8988T (cell line): ENCODE data around the gene GABRA4.

Experiments used
- DNase-seq: peaks from one replicate; pipeline ENCODE4 v3.0.0; 2011

The GABRA4 gene

DNA sequence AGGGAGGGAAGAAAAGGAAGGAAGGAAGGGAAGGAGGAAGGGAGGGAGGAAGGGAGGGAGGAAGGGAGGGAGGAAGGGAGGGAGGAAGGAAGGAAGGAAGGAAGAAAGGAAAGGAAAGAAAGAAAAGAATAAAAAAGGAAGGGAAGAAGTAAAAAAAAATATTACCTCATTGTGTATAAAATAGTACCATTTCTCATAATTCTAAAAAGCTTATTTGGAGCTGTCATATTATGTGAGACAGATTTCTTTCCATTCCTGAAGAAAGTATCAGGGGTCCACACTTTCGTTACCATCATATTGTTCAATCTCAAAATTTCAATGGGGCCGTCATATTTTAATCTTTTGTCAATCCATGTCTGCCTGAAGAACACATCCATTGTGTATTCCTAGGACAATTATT lies 16.1 kb downstream of the GABRA4 start:
- no peak for DNase-seq

DNA sequence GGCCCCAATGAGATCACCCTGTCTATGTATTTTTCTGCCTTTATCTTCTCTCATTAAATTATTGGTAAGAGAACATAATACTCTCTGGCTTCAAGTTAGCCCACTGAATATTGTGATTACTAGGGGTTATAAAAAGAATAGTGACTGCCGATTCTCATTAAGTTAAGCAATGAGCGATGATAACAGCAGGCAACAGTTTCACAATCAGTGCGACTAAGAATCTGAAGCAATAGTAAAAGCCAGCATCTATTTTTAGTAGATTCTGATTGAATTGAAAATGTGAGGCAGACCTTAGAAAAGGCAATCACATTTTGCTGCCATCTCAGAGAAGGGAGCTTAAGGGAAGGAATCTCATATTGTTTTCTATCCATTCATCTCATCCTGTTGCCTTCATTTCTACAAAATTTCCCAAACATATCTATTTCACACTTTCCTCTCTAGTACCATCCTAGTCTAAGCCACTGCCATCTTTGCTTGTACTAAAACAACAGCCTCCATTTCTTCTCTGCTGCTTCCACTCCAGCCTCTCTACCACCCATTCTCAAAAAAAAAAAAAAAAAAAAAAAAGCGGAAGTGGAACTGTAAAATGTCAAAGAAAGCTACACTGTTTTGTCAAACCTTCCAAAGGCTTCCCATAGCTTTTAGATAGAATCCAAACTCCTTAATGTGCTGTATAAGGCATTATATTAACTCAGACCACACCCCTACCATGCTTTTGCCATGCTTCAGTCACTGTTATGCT lies 17.4 kb downstream of the GABRA4 start:
- no peak for DNase-seq

DNA sequence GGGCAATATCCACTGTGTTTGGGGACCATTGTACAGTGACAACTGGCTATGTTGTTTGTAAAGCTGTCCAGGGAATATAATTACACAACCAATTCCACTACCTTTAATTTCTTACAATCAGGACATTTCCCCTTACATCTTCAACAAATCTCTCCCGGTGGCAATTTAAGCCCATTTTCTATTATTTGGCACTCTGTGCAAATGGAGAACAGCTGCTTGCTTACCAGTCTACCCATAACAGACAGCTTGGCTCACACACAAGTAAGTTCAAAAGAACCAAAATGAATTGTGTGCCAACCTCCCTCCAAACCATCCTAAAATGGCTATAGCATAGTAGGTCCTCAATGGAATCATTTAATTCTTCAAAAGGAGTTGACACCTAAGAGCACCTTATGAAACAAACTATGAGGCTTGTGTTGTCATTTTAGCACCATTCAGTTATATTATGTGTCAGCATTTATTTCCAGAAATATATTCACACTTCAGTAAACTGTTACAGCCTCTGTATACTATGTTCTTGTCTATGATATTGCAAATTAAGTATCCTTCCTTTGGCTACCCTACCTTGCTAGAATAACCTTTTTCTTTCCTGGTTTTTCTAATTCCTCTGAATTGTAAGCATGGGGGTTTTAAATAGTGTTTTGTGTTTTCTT lies 18.4 kb downstream of the GABRA4 start:
- DNase-seq = no peak

DNA sequence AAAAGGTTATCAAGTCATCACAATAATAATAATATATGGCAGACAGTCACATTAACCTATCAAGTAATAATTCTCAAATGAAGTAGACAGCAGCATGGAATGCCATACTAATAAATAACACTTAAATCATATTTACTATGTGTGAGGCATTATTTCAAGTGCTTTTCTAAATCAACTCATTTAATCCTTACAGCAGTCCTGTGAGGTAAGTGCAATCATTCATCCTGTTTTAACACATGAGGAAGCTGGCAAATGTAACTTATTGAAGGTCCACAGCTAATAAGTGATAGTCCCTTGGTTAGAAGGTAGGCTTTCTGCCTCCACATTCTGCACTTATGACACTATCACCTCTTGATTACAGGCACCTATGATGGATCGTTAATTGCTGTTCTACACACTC lies 24.5 kb downstream of the GABRA4 start:
- DNase-seq = no peak

DNA sequence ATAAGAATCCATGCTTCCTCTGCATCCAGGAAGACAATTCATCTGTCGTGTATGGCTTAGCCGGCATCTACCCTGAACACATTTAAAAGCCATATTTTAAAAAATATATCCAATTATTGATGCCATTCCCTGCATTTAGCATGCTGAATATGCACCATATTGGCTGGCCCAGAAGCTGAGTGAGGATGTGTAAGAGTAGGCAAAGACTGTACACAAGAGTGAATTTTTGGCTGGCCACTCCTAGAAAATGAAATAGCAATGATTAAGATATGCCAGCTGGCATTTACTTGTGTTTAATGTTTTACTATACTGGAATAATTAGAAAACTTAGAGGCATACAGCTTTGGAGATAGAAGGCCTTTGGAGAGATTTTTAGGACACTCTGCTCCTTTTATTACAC lies 25.8 kb downstream of the GABRA4 start:
- DNase-seq = no peak

DNA sequence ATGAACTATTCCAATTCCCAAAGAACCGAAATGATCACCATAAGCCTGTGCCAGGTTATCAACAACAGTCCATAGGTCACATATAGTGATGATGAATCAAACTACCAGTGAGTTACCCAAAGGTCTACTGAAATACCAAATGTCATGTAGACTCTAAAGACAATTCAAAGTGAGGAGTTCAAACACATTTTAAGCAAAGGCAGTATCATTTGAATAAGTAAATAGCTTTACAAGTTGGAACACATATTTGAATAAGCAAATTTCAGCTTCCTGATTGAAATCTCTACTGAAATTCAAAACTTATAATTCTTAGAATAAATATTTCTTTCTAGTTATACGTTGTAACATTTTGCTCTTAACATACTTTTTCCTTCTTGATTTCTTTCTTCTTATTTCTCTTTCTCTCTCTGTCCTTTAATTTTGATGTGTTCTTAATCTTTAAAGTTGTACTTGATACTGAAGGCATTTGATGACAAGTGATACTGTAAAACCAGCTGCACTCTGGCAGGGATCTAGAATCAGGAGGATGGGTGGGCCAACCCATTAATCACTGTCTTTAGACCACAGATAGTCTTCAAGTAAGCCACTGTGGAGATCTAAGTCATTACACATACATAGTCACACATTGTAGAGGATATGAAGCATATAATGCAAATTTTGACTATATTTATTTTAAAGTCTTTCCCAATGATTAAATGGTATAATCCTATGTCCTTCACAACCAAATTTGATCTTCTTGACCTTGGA lies 34.5 kb downstream of the GABRA4 start:
- DNase-seq = no peak

DNA sequence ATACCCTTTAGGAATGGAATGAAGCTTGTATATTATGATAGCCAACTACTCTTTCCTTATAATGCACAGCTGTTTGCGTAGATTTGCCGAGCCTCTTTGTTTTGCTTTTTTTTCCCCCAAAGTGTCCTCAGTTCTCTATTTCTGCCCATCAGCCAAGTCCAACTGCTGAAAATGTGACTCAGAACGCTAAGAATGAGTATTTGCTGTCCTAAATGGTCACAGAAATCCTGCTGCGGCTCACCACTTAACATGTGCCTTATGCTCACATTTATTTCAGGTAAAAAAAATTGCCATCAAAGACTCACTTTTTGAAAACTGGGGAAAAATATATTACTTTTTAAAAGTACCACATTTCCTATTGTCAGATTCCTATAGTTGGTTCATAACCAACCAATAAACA lies 36.9 kb downstream of the GABRA4 start:
- no peak for DNase-seq

DNA sequence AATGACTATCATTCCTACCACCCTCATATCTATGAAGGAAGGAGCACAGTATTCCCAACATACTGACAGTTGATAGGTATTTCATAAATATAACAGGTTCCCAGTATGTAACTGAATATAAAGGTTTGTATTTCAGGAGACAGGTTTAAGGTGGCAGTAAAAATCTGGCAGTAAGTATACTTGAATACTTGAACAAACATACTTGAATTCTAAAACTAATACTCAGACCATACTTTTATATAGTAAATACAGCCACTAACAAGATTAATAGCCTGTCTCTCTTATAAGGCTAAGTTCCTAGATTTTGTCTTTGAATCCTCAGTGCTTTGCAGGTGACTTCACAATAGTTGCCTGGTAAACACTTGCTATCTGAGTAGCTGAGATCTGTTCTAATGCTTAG lies 37.8 kb downstream of the GABRA4 start:
- no peak for DNase-seq

DNA sequence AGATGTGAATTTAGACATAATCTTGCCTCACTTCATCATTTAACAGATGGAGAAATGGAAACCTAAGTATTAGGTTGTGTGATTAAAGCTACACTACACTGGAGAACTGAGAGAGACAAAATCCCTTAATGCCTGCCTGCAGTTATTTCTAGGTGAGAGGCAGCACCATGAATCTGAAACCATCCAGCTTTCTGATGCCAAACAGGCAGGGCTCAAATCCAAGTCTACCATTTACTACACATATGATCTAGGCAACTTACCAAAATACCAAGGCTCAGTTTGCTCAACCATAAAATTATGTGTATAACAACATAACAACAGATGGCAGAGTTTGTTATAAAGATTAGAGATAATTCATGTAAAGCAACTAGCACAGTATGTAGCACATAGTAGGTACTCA lies 38.7 kb downstream of the GABRA4 start:
- DNase-seq = no peak

DNA sequence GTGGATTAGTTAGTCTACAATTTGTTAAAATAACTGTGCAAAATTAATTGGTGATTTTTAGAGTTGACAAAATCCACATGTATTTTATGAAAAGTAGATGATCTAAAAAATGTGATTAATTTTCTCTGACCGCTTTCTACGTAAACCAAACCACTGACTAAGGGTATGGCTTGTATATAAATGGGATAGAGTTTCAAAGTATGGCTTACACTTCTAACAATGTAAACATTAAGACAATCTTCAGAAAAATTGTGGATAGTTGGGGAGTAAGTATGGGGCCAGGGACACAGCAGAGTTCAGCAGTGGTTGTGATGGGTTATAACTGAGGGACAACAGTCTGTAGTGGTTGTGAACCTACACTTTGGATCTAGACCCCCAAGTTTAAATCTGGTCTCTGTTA lies 39.8 kb downstream of the GABRA4 start:
- no peak for DNase-seq

DNA sequence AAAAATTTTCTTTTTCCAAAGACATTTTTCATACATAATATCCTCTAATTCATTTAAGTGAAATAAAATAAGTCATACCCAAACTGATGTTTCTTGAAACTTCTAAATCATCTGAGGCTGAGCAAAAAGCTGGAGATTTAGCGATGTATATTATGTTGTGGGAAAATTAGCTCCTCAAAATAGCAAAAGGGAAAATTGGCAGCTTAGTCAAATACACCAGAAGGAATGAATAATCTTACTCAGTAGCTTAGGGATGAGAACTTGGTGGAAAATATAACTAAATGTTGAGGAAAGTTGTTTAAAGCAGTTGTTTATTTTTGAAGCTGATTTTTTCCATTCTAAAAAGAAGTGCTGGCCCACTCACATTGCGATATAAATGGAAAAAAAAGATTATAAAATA lies 40.9 kb downstream of the GABRA4 start:
- DNase-seq = no peak

DNA sequence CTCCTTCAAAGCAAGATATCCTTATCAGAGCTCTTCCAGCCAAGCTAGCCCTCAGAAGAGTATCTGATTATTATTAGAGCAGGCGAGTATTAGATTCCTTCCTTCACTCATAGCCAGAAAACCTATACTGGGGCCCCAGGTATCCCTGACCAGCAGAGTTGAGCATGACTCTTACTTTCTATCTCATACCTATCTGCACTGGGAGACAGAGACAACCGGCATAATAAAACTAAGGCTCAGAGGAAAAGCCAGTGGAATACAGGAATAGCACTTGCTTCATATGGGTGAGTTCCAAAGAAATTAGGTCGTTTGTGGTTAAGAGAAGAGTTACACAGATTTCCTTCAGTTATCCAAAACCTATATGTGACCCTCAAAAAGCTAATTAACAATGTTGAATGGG lies 42.6 kb downstream of the GABRA4 start:
- DNase-seq = no peak

DNA sequence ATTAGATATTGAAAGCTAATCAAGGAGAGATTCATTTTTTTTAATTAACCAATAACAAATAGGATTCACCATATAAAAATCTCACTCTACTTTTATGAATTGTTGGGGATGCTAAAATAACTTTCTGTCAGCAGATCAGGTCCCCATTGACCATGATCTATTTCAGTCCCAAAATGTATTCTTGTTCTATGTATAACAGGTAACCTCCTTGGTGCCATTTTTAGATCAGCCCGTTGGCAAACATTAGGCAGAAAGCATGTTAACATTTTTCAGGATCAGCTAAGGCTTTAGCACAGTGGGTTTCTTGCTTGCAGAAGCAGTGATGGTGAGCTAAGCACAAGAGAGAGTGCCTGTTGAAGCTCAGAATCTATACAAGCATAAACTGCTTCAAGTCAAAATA lies 43.6 kb downstream of the GABRA4 start:
- no peak for DNase-seq

DNA sequence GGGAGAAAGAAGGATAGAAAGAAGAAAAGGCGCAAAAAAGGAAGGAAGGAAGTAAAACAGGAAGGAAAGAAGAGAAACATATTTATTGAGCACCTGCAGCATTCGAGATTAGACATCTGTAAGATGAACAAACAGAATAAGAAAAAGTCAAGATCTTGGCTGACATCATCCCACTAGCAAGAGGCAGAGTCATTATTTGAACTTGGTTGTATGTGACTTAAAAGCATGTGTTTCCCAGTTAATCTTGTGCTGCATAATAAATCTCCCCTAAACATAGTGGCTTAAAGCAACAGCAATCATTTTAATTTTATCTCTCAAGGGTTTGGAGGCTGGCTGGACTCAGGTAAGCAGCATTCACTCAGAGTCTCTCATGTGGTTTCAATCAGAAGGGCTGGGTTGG lies 45.8 kb downstream of the GABRA4 start:
- no peak for DNase-seq

DNA sequence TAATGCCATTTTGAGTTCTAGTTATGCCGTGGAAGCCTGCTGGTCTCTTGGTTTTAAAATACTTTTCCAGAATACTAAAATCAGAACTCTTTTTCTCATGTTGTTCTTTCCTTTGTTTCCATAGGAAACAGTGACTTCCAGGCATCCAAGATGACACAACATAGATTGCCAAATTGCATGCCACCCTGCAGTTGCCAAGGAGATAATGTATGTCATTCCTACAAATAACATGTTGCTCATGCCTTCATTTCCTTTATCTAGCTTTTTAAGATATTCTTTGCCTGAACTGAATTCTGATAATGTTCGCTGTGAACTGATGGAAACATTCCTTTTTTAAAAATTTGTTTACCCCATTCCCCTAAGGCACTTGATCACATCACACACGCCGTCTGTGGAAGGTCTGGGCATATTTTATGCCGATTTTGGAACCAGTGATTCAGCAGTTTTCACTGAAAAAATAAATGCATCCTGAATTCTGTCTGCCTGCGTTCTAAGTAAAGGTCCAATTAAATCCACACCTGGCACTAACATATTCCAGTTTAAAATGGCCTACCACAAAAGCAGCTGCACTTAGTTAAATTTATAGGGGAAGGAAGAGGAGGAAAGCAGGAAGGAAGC lies 46.4 kb downstream of the GABRA4 start:
- no peak for DNase-seq

DNA sequence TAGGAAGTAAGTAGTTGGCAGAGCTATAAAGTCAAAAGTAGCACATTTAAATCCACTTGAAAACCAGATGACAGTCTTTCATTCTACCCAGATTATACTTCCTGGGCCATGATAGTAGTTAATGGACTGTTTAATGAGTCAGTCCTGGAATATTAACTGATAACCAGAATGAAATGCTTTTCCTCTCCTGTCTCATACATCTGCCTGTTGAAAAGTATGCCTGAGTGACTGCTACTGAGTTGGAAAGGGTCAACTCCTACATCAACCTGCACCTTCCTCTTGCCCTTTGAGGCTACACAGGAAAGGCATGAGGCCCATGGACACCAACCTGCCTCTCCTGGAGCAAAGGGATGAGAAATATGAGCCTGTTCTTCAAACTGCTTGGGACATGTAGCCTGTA lies 48.3 kb downstream of the GABRA4 start:
- DNase-seq = no peak

DNA sequence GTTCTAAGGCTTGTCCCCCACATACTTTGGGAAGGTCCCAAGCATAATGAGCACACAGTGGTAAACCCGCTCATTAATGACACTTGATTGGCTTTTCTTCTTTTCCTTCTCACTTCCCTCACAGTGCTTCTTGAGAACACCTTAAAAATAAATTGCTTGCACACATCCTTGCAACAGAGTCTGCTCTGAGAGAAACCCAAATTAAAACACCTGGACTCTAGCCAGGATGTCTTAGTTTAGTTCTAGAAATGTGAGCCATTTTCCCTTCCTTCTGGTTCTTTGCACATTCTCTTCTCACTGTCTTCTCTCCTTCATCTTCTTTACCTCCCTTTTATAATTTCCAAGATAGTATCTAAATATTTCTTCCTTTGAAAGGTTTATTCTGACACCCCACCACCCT lies 49.0 kb downstream of the GABRA4 start:
- DNase-seq = no peak

DNA sequence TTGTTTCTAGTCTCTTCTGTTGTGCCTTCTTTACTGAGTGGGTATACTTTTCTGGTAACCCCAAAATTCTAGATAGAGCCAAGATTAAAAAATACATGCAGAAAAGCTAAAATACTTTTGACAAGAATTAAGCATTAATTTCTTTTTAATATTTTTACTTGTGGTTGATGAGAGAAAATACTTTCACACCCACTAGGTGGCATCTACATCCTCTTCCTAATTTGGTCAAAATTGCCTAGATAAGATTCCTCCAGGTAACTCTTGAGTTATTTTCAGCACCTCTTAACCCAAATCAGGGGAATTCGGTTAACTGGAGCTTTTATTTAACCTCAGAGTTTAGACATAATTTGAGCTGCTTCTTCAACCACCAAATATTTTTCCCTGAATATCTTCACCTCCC lies 55.9 kb downstream of the GABRA4 start:
- no peak for DNase-seq

DNA sequence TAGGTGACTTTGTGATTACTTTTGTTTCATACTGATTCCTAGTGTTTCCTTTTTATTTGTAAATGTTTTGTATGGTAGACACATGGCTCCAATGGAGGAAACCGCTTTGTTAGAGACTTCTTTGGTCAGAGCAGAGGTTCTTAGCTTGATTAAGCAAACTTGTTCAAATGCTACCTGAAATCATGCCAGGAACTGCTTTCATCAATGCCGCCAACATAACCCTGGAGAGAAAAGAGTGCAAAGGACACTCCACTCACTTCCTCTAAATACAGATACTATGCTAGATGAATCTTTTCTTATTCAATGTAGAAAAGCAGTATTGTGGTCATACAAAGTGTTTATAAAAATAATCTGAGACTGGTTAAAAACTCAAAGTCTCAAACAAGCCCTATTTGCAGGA lies 58.7 kb downstream of the GABRA4 start:
- no peak for DNase-seq

DNA sequence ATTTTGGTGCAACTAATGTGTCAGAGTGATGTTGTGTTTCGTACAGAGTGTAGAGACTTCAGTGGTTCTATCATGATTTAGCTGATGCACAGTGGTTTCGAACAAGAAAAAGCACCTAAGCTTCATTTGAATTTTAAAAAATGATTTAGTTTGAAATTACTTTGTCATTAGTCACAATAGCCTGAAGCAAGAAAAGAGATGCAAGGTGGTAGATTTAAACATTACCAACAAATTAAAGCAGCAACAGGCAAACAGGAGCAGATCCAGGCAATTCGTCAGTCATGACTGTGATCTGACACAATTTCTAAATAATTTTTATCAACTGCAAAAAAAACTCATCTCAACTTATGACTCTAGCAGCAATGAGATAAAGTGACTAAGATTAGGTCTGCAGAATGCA lies 59.7 kb downstream of the GABRA4 start:
- no peak for DNase-seq

DNA sequence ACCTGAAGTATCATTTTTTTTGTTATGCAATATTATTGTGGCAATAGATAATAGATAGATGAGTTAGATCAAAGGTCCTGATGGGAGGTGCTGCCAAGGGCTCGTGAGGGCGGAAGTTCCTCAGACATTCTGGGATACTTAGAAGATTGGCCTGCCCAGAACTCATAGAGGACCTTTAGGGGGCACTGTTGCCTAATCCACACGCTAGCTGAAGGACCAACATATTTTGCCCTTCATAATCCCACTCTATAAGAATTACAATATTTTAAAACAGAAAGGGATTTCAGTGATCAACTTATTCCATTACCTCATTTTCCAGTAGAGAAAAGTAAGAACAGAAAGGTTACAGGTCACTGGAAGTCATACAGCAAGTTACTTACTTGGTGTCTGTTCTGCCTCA lies 61.4 kb downstream of the GABRA4 start:
- DNase-seq = no peak

DNA sequence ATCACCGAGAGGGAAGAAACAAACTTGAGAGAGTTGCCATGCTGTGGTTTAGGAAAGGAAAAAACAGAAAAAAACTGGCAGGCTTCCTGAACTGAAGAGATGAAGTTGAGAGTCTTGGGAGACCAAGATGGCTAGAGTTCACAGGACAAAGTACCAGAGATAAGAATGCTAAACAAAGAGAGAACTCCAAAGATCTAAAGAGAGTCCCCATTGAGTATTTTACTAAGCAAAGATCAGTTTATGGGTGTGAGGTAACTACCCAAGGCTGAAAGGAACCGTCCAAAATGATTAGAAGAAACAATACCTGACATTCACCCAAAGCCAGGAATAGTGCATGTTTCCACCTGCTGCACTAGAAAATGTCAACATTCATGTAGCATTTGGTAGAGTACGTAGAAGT lies 62.5 kb downstream of the GABRA4 start:
- DNase-seq = no peak

DNA sequence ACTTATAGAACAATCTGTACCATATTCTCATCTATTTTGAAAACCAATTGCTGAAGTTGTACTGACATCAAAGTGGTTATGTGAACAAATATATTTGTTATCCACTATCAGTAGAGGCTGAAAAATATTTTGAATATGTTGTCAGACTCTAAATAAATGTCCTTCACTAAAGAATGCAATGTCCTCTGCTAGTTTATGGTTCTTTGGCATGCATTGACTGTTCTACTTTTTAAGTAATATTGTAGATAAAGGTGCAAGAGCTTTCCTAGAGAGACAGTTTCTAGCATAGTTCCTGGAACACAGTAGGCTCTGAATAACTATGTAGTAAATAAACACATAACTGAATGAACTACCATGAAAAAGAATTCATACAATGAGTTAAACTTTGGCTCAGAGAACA lies 66.2 kb downstream of the GABRA4 start:
- DNase-seq = no peak
